Endothelial cell of umbilical vein (primary cell): ENCODE measurements around the gene GAPDHS. TPM values are rescaled to one million over a fixed set of nuclear protein-coding genes. Genes with fewer than 3 reads are reported as not detected.

ENCODE experiments used
- BruUV-seq: library from RNA; stranded (reverse); fragments of 400-500 nt; replicated peaks from 2 replicates; lab custom pipeline; 2021; lab: Mats Ljungman, UMichigan
- CTCF ChIA-PET: fragments of 300-600, 350-600 bp; sonication (Branson Sonifier 250); formaldehyde crosslinking; loops from one replicate; lab custom pipeline; 2021; ENCODE audit warnings: antibody characterized with exemption, inconsistent platforms; lab: Charles Lee
- POLR2A ChIA-PET: fragments of 300-600, 350-600 bp; sonication (Branson Sonifier 250); formaldehyde crosslinking; loops from one replicate; lab custom pipeline; 2021; ENCODE audit warnings: antibody characterized with exemption, inconsistent platforms; lab: Charles Lee
- DNase-seq: peaks from one replicate; pipeline ENCODE4 v3.0.0-alpha.2; 2011; ENCODE audit warnings: low read depth, low spot score
- FAIRE-seq: peaks from 2 replicates; lab custom pipeline; 2011; peaks lifted over from hg19 to GRCh38; lab: Jason Lieb, UNC
- H2AFZ ChIP-seq: 2 replicates; pipeline ENCODE4 v1.6.0; 2012; ENCODE audit warnings: low read depth, low read length, control low read depth, inconsistent platforms
- H3K27ac ChIP-seq: 2 replicates; pipeline ENCODE4 v1.5.1; 2011; ENCODE audit warnings: low read depth, mild to moderate bottlenecking, control low read depth, low read length, moderate library complexity; ENCODE audit not compliant: insufficient read depth
- H3K27me3 ChIP-seq, 2 experiments: 2 replicates each; pipeline versions ENCODE4 v1.6.0 to v1.6.1; 2011; ENCODE audit warnings: low read length in 2 of 2, mixed read lengths in 1 of 2; ENCODE audit not compliant: control insufficient read depth in 2 of 2, insufficient read depth in 2 of 2
- H3K36me3 ChIP-seq, 2 experiments: 2 replicates in 1 of 2; 3 replicates in 1 of 2; pipeline ENCODE4 v1.5.1; 2011; ENCODE audit warnings: low read length in 2 of 2, mild to moderate bottlenecking in 1 of 2, moderate library complexity in 1 of 2; ENCODE audit not compliant: control insufficient read depth in 2 of 2, insufficient read depth in 2 of 2; ENCODE audit errors: extremely low read depth in 1 of 2
- H3K4me1 ChIP-seq: 3 replicates; pipeline ENCODE4 v1.5.1; 2011; ENCODE audit warnings: mild to moderate bottlenecking, low read length; ENCODE audit not compliant: control insufficient read depth, insufficient read depth; ENCODE audit errors: extremely low read depth
- H3K4me2 ChIP-seq: 2 replicates; pipeline ENCODE4 v1.6.1; 2011; ENCODE audit warnings: low read length, control low read depth, mixed read lengths; ENCODE audit not compliant: insufficient read depth
- H3K4me3 ChIP-seq, 3 experiments: fragments of 200-600 bp in 1 of 3; sonication (generic), shearing (Covaris generic) in 1 of 3; replicated peaks in 1 of 3; 2 replicates each; pipeline ENCODE4 v1.5.1; 2011 to 2016; ENCODE audit warnings: control low read depth in 3 of 3, low read length in 3 of 3, mild to moderate bottlenecking in 2 of 3, inconsistent platforms in 1 of 3, low read depth in 1 of 3, moderate library complexity in 1 of 3; ENCODE audit not compliant: insufficient read depth in 1 of 3
- H3K79me2 ChIP-seq: 2 replicates; pipeline ENCODE4 v1.6.0; 2012; ENCODE audit warnings: low read length, inconsistent platforms; ENCODE audit not compliant: control insufficient read depth, insufficient read depth
- H3K9ac ChIP-seq: replicated peaks from 2 replicates; pipeline ENCODE3; 2011; ENCODE audit warnings: low read length, control low read depth; ENCODE audit not compliant: insufficient read depth; ENCODE audit errors: extremely low read depth
- H3K9me1 ChIP-seq: replicated peaks from 3 replicates; pipeline ENCODE4 v1.6.0; 2011; ENCODE audit warnings: mild to moderate bottlenecking, low read length; ENCODE audit not compliant: control insufficient read depth, insufficient read depth; ENCODE audit errors: extremely low read depth
- H3K9me3 ChIP-seq: replicated peaks from 2 replicates; pipeline ENCODE4 v1.5.1; 2012; ENCODE audit warnings: low read length, inconsistent platforms; ENCODE audit not compliant: control insufficient read depth, insufficient read depth
- H4K20me1 ChIP-seq: replicated peaks from 2 replicates; pipeline ENCODE3; 2011; ENCODE audit warnings: mild to moderate bottlenecking, low read length; ENCODE audit not compliant: control insufficient read depth, insufficient read depth; ENCODE audit errors: extremely low read depth
- CTCF ChIP-seq, 2 donors: IDR thresholded peaks; 1 replicate in 1 of 2; 2 replicates in 1 of 2; pipeline ENCODE4 v1.5.1; 2011; ENCODE audit warnings: low read length in 2 of 2, mild to moderate bottlenecking in 2 of 2, moderate library complexity in 2 of 2, control low read depth in 1 of 2, inconsistent platforms in 1 of 2, low read depth in 1 of 2; ENCODE audit not compliant: insufficient read depth in 1 of 2; ENCODE audit errors: extremely low read depth in 1 of 2
- EZH2 ChIP-seq: IDR thresholded peaks from 2 replicates; pipeline ENCODE4 v1.6.1; 2012; ENCODE audit warnings: borderline replicate concordance, low read depth, mild to moderate bottlenecking, moderate library complexity, low read length, inconsistent platforms; ENCODE audit not compliant: severe bottlenecking
- FOS ChIP-seq: IDR thresholded peaks from 2 replicates; pipeline ENCODE4 v1.6.1; 2011; ENCODE audit warnings: mild to moderate bottlenecking, low read length, moderate library complexity, borderline replicate concordance; ENCODE audit not compliant: insufficient read depth
- GATA2 ChIP-seq: IDR thresholded peaks from 2 replicates; pipeline ENCODE4 v1.7.0; 2011; ENCODE audit warnings: low read depth, mild to moderate bottlenecking, moderate library complexity, mixed read lengths, low read length; ENCODE audit not compliant: insufficient read length, insufficient read depth
- JUN ChIP-seq: IDR thresholded peaks from 2 replicates; pipeline ENCODE4 v1.6.1; 2011; ENCODE audit warnings: borderline replicate concordance, low read depth; ENCODE audit not compliant: insufficient read length, insufficient read depth
- MYC ChIP-seq: IDR thresholded peaks from one replicate; pipeline ENCODE4 v1.6.1; 2011; ENCODE audit warnings: mild to moderate bottlenecking, low read depth, low read length
- POLR2A ChIP-seq: IDR thresholded peaks from 2 replicates; pipeline ENCODE4 v1.6.1; 2012; ENCODE audit warnings: low read depth, mild to moderate bottlenecking, control low read depth, low read length
- POLR2AphosphoS5 ChIP-seq: IDR thresholded peaks from 2 replicates; pipeline ENCODE4 v1.6.1; 2012; ENCODE audit warnings: low read depth, mild to moderate bottlenecking, control low read depth, low read length, moderate library complexity; ENCODE audit not compliant: insufficient read depth
- dilution Hi-C: fragments of 300-500 bp; cut with MboI; formaldehyde crosslinking; loops from one replicate; pipeline ENCODE4 v1.15.0; 2019; ENCODE audit warnings: low sequenced_read_pairs; ENCODE audit not compliant: extremely low pct_ligation_motif_present
- intact Hi-C: fragments of 100-400 bp; cut with micrococcal nuclease; formaldehyde crosslinking; loops from one replicate; pipeline ENCODE4 v1.10.0; 2022
- polyA plus RNA-seq, 4 experiments: library from polyadenylated mRNA; depleted of rRNA in 3 of 4; stranded (reverse) in 3 of 4; unstranded in 1 of 4; fragments of >200 nt; gene quantifications; 2 replicates each; pipeline versions ENCODE4 v1.2.1 to v1.2.3, GENCODE V29; 2011 to 2012; ENCODE audit warnings: missing spikeins in 1 of 4
- total RNA-seq: library from RNA; stranded (reverse); gene quantifications from 2 replicates; pipeline ENCODE4 v1.2.3, GENCODE V29; 2021
- TF ChIP-seq, protein P1 (sequence below): IDR thresholded peaks from 2 replicates; pipeline ENCODE4 v1.6.1; 2011; ENCODE audit not compliant: insufficient read depth, insufficient read length

GAPDHS gene
- total and polyA plus RNA-seq, 2 donors (not counting 3 experiments of a cell fraction or from before 2014, with no cell fraction given): not detected

- Histone ChIP-seq H3K79me2 (no peaks in the 10 kb centered on the region), H3K36me3 (no peaks in the 10 kb centered on the region), H2AFZ (no peak overlapping the region), H4K20me1 (no peaks in the 10 kb centered on the region), H3K9ac (no peak overlapping the region), H3K9me1 (no peaks in the 10 kb centered on the region), H3K4me1 (no peaks in the 10 kb centered on the region), H3K4me3 (no peak overlapping the region), H3K4me2 (no peak overlapping the region), H3K27me3 (peaks cover 0 to 4% of the 10 kb centered on the region in 2 experiments), H3K9me3 (no peaks in the 10 kb centered on the region), H3K27ac (no peak overlapping the region)
- intact Hi-C loops (no loop called here), dilution Hi-C loops (no loop called here)
- no TSS peak for BruUV-seq
- DNase-seq (no peak), FAIRE-seq (no peak)
- ChIA-PET CTCF (interaction anchor here (0.7 kb wide), 1 partner anchor 12 kb away, joined by 4 read pairs; no protein-coding TSS in a partner anchor), POLR2A (no interaction called here)
- TF ChIP-seq MYC: no peak
- no peak for TF ChIP-seq FOS
- TF ChIP-seq, protein P1, sequence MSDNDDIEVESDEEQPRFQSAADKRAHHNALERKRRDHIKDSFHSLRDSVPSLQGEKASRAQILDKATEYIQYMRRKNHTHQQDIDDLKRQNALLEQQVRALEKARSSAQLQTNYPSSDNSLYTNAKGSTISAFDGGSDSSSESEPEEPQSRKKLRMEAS: no peak
- no peak for TF ChIP-seq JUN
- TF ChIP-seq POLR2AphosphoS5: no peak
- no peak for TF ChIP-seq GATA2
- no peak for TF ChIP-seq POLR2A
- TF ChIP-seq CTCF (IDR thresholded peaks at IDR 0.05; ENCODE audit: extremely low read depth in 1 of 2, insufficient read depth in 1 of 2, low read depth in 1 of 2, low read length in 2 of 2): no peak
- TF ChIP-seq EZH2: no peak
Measured at GRCh38 chr19:35559781-35560180, 26.5 kb downstream of the GAPDHS start.
